ENCODE results near the gene AMY2B. TPM values are rescaled to one million over a fixed set of nuclear protein-coding genes. Genes with fewer than 3 reads are reported as not detected.

Gene AMY2B
- total and polyA plus RNA-seq, 2 of the 4 experiments (the other 2 are of a cell fraction) = 0.72 to 1.7 TPM

- Histone ChIP-seq H3K4me3 (ENCODE audit: insufficient read depth, low read depth, low read length) (no peak overlapping the region), H2AFZ (replicated peaks; ENCODE audit: low read length, poor library complexity) (no peak overlapping the region), H3K79me1 (ENCODE audit: low read depth in 1 of 2, low read length in 2 of 2) (no peaks in the 10 kb centered on the region), H3K4me1 (ENCODE audit: control insufficient read depth, insufficient read depth, low read length) (no peaks in the 10 kb centered on the region), H2BK5ac (ENCODE audit: low read depth, low read length, poor library complexity, severe bottlenecking) (no peak overlapping the region), H4K20me1 (ENCODE audit: insufficient read depth, low read length) (no peaks in the 10 kb centered on the region), H4K8ac (ENCODE audit: low read depth in 2 of 2, low read length in 2 of 2) (no peak overlapping the region), H3K56ac (ENCODE audit: extremely low read depth, insufficient read depth, low read length) (no peak overlapping the region), H3K9ac (ENCODE audit: low read depth, low read length) (no peak overlapping the region), H3K27ac (ENCODE audit: insufficient read depth, low read length) (no peak overlapping the region), H3K23ac (ENCODE audit: low read depth, low read length) (no peak overlapping the region), H2AK5ac (ENCODE audit: low read depth, low read length) (no peak overlapping the region), H2AK9ac (replicated peaks; ENCODE audit: low read depth, low read length, poor library complexity) (no peak overlapping the region), H4K5ac (ENCODE audit: low read depth, low read length) (no peak overlapping the region), H3K36me3 (ENCODE audit: control insufficient read depth, insufficient read depth, low read length) (no peaks in the 10 kb centered on the region), H3K4ac (ENCODE audit: low read depth, low read length) (no peak overlapping the region), H3K9me3 (ENCODE audit: control insufficient read depth, insufficient read depth, low read length) (no peaks in the 10 kb centered on the region), H3K18ac (ENCODE audit: low read depth, low read length) (no peak overlapping the region), H4K91ac (ENCODE audit: insufficient read depth, low read depth, low read length) (no peak overlapping the region), H2BK20ac (ENCODE audit: low read depth, low read length) (no peak overlapping the region), H3K14ac (replicated peaks; ENCODE audit: low read depth, low read length) (no peak overlapping the region), H2BK15ac (ENCODE audit: low read depth, low read length) (no peak overlapping the region), H3K9me1 (ENCODE audit: insufficient read depth, low read length) (no peaks in the 10 kb centered on the region), H2BK120ac (ENCODE audit: low read depth, low read length) (no peak overlapping the region), H3K4me2 (ENCODE audit: low read depth, low read length) (no peak overlapping the region), H3K27me3 (ENCODE audit: control insufficient read depth, insufficient read depth, low read length) (no peaks in the 10 kb centered on the region)
- in situ Hi-C loops (cut with MboI; ENCODE audit: low sequenced_read_pairs) = no loop called here
- ATAC-seq (ENCODE audit: low read depth) (no peak), DNase-seq (no peak)
- BruUV-seq (replicated peaks) = no TSS peak
- dilution Hi-C loops (cut with HindIII; ENCODE audit: low sequenced_read_pairs, unreplicated experiment) = no loop called here
- POLR2A ChIA-PET (ENCODE audit: unreplicated experiment) = no interaction called here
- intact Hi-C loops (cut with micrococcal nuclease) = no loop called here
- WGBS, 2 experiments (ENCODE audit: extremely low coverage in 2 of 2, insufficient read length in 1 of 2) = no CpG with 5 or more reads among the region's 2 CpGs
- CTCF ChIA-PET = no interaction called here
- no peak for TF ChIP-seq RCOR1 (IDR thresholded peaks at IDR 0.05; ENCODE audit: insufficient replicate concordance, low read length)
- TF ChIP-seq FOS (IDR thresholded peaks at IDR 0.05; ENCODE audit: low read depth, low read length) = no peak
- no peak for TF ChIP-seq BHLHE40 (IDR thresholded peaks at IDR 0.05; ENCODE audit: low read depth, low read length)
- no peak for TF ChIP-seq MXI1 (IDR thresholded peaks at IDR 0.05; ENCODE audit: borderline replicate concordance, low read depth, low read length)
- TF ChIP-seq RFX5 (IDR thresholded peaks at IDR 0.05; ENCODE audit: low read depth, low read length) = no peak
- no peak for TF ChIP-seq CHD1 (IDR thresholded peaks at IDR 0.05; ENCODE audit: low read depth, low read length)
- TF ChIP-seq CEBPB (IDR thresholded peaks at IDR 0.05; ENCODE audit: low read depth, low read length) = no peak
- TF ChIP-seq, protein P1, sequence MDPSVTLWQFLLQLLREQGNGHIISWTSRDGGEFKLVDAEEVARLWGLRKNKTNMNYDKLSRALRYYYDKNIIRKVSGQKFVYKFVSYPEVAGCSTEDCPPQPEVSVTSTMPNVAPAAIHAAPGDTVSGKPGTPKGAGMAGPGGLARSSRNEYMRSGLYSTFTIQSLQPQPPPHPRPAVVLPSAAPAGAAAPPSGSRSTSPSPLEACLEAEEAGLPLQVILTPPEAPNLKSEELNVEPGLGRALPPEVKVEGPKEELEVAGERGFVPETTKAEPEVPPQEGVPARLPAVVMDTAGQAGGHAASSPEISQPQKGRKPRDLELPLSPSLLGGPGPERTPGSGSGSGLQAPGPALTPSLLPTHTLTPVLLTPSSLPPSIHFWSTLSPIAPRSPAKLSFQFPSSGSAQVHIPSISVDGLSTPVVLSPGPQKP (IDR thresholded peaks at IDR 0.05; ENCODE audit: borderline replicate concordance, low read depth, low read length) = no peak
- TF ChIP-seq, protein P2, sequence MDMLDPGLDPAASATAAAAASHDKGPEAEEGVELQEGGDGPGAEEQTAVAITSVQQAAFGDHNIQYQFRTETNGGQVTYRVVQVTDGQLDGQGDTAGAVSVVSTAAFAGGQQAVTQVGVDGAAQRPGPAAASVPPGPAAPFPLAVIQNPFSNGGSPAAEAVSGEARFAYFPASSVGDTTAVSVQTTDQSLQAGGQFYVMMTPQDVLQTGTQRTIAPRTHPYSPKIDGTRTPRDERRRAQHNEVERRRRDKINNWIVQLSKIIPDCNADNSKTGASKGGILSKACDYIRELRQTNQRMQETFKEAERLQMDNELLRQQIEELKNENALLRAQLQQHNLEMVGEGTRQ (IDR thresholded peaks at IDR 0.05; ENCODE audit: low read depth, low read length) = no peak
Measured at GRCh38 chr1:103616362-103616761, 45.0 kb downstream of the AMY2B start.

All from IMR-90 (cell line).